Gastroesophageal sphincter (tissue), 3 donors: ENCODE results near the gene SLC35F1.

Source experiments
- POLR2A ChIP-seq, 2 donors: fragments of 450-650 bp; IDR thresholded peaks; one replicate each; pipeline ENCODE4 v1.6.1; 2017; ENCODE audit warnings: antibody characterized with exemption in 2 of 2, mild to moderate bottlenecking in 2 of 2, moderate library complexity in 1 of 2
- POLR2AphosphoS5 ChIP-seq: sonication (generic); formaldehyde crosslinking; IDR thresholded peaks from one replicate; pipeline ENCODE4 v1.6.1; 2017; ENCODE audit warnings: antibody characterized with exemption
- TF ChIP-seq, protein P1 (sequence below), 4 experiments: fragments of 200-600 bp in 2 of 4; fragments of 450-650 bp in 2 of 4; sonication (generic) in 1 of 4; IDR thresholded peaks; one replicate each; pipeline ENCODE4 v1.5.1; 2017 to 2019; ENCODE audit warnings: antibody characterized with exemption in 4 of 4, mild to moderate bottlenecking in 2 of 4, moderate library complexity in 2 of 4

DNA sequence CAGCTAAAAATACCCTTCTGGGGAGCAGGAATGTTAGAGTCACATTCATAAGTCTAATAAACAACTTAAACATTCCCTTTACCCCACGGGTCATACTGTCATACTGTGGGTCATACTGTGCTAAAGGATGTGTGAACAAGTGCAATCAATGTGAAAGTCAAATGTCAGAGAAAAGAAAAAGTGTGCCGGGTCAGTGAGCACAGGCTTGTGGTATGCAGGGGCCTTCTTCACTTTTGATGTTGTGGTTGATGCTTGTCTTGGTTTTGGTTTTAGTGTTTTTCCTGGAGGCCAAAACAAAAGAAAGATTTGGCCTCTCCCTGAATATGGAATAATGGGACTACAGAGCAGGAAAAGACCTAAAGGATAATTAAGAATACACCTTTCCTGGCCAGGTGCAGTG is 373.1 kb downstream of the SLC35F1 start:
- TF ChIP-seq, protein P1, sequence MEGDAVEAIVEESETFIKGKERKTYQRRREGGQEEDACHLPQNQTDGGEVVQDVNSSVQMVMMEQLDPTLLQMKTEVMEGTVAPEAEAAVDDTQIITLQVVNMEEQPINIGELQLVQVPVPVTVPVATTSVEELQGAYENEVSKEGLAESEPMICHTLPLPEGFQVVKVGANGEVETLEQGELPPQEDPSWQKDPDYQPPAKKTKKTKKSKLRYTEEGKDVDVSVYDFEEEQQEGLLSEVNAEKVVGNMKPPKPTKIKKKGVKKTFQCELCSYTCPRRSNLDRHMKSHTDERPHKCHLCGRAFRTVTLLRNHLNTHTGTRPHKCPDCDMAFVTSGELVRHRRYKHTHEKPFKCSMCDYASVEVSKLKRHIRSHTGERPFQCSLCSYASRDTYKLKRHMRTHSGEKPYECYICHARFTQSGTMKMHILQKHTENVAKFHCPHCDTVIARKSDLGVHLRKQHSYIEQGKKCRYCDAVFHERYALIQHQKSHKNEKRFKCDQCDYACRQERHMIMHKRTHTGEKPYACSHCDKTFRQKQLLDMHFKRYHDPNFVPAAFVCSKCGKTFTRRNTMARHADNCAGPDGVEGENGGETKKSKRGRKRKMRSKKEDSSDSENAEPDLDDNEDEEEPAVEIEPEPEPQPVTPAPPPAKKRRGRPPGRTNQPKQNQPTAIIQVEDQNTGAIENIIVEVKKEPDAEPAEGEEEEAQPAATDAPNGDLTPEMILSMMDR (IDR thresholded peaks at IDR 0.05), result no peak
- TF ChIP-seq POLR2A (IDR thresholded peaks at IDR 0.05) (no peak), POLR2AphosphoS5 (no peak)
